Central memory CD8-positive, alpha-beta T cell (primary cell): ENCODE measurements around the gene DENND4A.
A peak's percentile ranks its signal among the peaks of the same experiment; 100 is the strongest.

Source experiments
- ATAC-seq: fragments of 150-1000 bp; cut with Tn5 transposase; replicated peaks from 2 replicates; pipeline ENCODE4 v1.10.0; 2022; ENCODE audit warnings: mild to moderate bottlenecking, moderate FRiP score, moderate number of reproducible peaks; ENCODE audit not compliant: poor library complexity, severe bottlenecking; ENCODE audit errors: extremely low read depth
- DNase-seq, 2 donors: peaks; one replicate each; pipeline ENCODE4 v3.0.0; 2021; ENCODE audit warnings: low spot score in 2 of 2
- H3K27ac Mint-ChIP-seq: one replicate; pipeline ENCODE4 v1.8.0; 2022; ENCODE audit warnings: low read depth, mild to moderate bottlenecking, moderate library complexity, mixed read lengths
- H3K27me3 Mint-ChIP-seq: one replicate; pipeline ENCODE4 v1.8.0; 2022; ENCODE audit warnings: mixed read lengths
- H3K36me3 Mint-ChIP-seq: one replicate; pipeline ENCODE4 v1.8.0; 2022; ENCODE audit warnings: mild to moderate bottlenecking, moderate library complexity, mixed read lengths; ENCODE audit not compliant: insufficient read depth
- H3K4me1 Mint-ChIP-seq: one replicate; pipeline ENCODE4 v1.8.0; 2022; ENCODE audit warnings: mixed read lengths
- H3K4me3 Mint-ChIP-seq: one replicate; pipeline ENCODE4 v1.8.0; 2022; ENCODE audit warnings: mild to moderate bottlenecking, moderate library complexity, mixed read lengths
- H3K9me3 Mint-ChIP-seq: one replicate; pipeline ENCODE4 v1.8.0; 2022; ENCODE audit warnings: mixed read lengths

DENND4A gene

DNA sequence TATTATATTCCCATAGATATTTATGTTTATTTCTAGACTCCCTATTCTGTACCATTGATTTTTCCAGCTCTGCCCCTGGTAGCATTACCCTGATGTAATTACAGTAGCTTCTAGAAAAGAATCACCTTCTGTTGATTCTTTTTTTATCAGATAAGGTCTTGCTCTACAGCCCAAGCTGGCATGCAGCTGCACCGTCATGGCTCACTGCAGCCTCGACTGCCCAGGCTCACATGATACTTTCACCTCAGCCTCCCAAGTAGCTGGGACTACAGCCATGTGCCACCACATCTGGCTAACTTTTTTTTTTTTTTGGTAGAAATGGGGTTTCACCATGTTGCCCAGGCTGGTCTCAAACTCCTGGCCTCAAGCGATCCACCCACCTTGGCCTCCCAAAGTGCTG is 128.6 kb downstream of the DENND4A start:
- DNase-seq (no peak), ATAC-seq (no peak)
- H3K27me3 Mint-ChIP-seq = no peaks in the 10 kb centered on the region
- no peaks in the 10 kb centered on the region for H3K4me1 Mint-ChIP-seq
- H3K27ac Mint-ChIP-seq = no peak overlapping the region
- H3K9me3 Mint-ChIP-seq = no peaks in the 10 kb centered on the region
- peaks cover 63% of the 10 kb centered on the region for H3K36me3 Mint-ChIP-seq
- no peak overlapping the region for H3K4me3 Mint-ChIP-seq

DNA sequence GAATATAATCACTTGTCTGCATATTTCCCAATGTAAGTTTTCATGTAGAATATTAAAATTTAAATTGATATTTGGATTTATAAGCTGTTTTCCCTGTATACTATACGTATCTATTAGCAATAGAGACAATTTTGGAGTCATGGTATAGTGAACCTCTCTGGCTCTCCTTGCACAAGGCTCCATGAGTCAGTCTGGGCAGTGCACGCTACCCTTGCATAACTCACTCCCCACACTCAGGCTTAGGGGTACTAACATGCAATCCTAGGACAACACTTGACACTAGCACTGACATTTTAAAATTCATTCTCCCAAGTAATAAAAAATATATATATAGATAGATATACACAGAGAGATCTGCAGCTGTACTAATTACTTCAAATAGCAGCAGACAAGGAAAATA is 131.2 kb downstream of the DENND4A start:
- DNase-seq (no peak), ATAC-seq (no peak)
- H3K9me3 Mint-ChIP-seq = no peaks in the 10 kb centered on the region
- H3K27me3 Mint-ChIP-seq = no peaks in the 10 kb centered on the region
- H3K4me1 Mint-ChIP-seq = no peaks in the 10 kb centered on the region
- no peak overlapping the region for H3K4me3 Mint-ChIP-seq
- no peak overlapping the region for H3K27ac Mint-ChIP-seq
- H3K36me3 Mint-ChIP-seq = peaks cover 55% of the 10 kb centered on the region

DNA sequence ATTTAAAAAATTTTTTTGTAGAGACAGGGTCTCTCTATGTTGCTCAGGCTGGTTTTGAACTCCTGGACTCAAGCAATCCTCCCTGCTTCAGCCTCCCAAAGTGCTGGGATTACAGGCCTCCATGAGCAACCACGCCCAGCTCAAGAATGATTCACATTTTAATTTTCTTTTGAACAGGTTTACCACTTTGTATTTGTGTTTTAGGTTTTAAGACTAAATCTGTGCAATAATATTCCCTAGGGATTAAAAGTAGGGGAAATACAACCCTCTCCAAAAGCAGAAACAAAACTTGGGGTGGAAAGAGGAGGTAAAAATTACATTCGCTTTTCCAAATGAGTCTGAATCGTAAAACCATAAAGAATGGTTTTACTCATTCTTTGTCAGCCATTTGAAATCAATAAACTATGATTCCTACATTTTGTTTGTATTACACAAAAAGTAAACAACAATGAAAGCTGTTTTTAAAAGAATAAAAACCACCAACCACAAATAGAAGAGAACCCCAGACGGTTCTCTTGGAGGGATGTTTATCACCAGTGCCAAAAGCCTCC is 132.5 kb downstream of the DENND4A start:
- Mint-ChIP-seq H3K27ac (peak overlapping the region; percentile 32), H3K9me3 (no peaks in the 10 kb centered on the region), H3K27me3 (no peaks in the 10 kb centered on the region), H3K4me1 (no peaks in the 10 kb centered on the region), H3K36me3 (peaks cover 49% of the 10 kb centered on the region), H3K4me3 (no peak overlapping the region)
- no peak for ATAC-seq
- no peak for DNase-seq

DNA sequence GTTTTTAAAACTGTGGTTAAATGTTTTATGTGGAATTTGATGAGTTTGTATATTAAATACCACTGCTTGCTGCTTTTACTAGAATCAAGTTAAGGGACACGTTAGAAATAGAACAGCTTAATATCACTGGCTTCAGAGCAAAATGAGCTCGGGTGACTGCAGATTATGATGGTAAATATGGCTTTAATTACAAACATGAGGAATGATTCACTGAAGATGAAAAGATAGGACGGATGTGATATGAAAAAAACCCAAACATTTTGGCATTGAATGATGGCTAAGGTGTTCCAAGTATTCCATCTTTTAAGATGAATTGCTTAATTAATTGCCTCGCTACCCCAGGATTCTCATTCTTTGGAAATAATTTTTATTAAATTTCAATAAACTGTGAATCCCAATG is 136.6 kb downstream of the DENND4A start:
- H3K27ac Mint-ChIP-seq = no peak overlapping the region
- H3K4me3 Mint-ChIP-seq = no peak overlapping the region
- peaks cover 40% of the 10 kb centered on the region for H3K36me3 Mint-ChIP-seq
- no peaks in the 10 kb centered on the region for H3K27me3 Mint-ChIP-seq
- ATAC-seq (no peak), DNase-seq (no peak)
- H3K9me3 Mint-ChIP-seq = no peaks in the 10 kb centered on the region
- peaks cover 3% of the 10 kb centered on the region for H3K4me1 Mint-ChIP-seq

DNA sequence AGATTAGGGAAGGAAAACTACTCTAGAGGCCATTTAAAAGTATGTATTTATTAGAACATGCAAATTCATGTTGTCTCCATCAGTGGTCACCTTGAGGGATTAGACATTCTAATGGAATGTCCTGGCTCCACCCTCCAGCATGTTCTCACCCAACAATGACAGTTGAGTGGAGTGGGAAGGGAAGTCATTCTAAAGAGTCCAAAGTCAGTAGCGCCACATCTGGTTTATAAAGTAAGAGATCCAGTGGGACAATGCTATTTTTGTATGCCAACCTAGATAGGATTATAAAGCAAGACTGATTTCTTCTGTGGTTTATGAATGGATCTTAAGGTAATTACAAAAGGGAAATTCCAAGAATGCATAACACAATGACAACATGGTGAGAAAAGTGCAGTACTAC is 137.1 kb downstream of the DENND4A start:
- Mint-ChIP-seq H3K36me3 (peaks cover 37% of the 10 kb centered on the region), H3K27me3 (no peaks in the 10 kb centered on the region), H3K4me3 (no peak overlapping the region), H3K9me3 (no peaks in the 10 kb centered on the region), H3K27ac (no peak overlapping the region), H3K4me1 (peaks cover 7% of the 10 kb centered on the region)
- DNase-seq (no peak), ATAC-seq (no peak)

DNA sequence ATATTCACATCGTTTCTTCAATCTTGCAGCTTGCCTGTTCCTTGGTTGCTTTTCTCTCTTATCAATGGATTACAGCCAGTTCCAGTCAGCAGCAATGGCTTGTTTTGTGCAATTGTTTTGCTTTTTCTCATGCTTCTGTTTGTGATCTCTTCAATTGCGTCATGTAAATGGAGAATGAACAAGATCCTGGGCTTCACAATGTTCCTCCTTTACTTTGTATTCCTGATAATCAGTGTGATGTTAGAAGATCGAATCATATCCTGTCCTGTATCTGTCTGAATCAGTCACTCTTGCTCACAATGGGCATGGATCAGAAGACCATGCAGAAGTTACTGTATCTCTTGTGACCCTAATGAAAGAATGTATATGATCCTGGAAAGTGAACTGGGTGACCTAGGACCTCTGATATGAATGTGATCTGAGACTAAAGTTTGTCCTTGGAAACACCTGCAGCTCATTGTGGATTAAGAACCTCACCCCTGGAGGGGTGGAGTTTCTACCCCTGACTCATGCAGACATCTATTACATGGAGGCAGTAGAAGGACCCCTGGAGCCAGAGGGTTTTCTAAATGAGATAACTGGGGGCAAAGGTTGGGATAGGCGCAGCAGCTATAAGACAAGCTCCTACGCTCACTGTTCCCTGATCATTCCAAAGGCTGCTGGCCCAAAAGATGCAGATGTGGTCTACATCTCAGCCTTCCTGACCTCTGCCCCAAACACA is 138.1 kb downstream of the DENND4A start:
- DNase-seq (no peak), ATAC-seq (no peak)
- no peak overlapping the region for H3K27ac Mint-ChIP-seq

DNA sequence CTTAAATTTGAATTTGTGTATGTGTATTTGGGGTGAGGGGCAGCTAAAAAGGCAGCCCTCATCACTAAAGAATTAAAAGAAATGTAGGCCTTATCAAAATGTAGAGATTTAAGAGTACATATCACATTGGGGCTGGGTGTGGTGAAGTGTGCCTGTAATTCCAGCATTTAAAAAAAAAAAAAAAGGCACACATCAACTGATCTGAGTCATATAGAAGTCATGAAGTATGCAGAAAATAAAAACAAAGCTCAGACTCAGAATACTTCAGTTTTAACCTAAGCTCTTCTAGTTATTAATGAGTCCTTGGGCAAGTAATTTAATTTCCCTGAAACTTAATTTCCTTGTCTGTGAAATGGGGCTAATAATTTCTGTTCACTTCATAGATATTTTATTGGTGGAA is 138.8 kb downstream of the DENND4A start:
- Mint-ChIP-seq H3K36me3 (peaks cover 31% of the 10 kb centered on the region), H3K4me1 (peaks cover 8% of the 10 kb centered on the region), H3K27ac (peak overlapping the region; percentile 36), H3K9me3 (no peaks in the 10 kb centered on the region), H3K4me3 (no peak overlapping the region), H3K27me3 (no peaks in the 10 kb centered on the region)
- ATAC-seq (no peak), DNase-seq (no peak)

More for the DNA sequence above, 138.1 kb downstream of the DENND4A start:
- no peaks in the 10 kb centered on the region for H3K9me3 Mint-ChIP-seq
- H3K36me3 Mint-ChIP-seq = peaks cover 34% of the 10 kb centered on the region
- no peak overlapping the region for H3K4me3 Mint-ChIP-seq
- no peaks in the 10 kb centered on the region for H3K27me3 Mint-ChIP-seq
- peaks cover 8% of the 10 kb centered on the region for H3K4me1 Mint-ChIP-seq

DNA sequence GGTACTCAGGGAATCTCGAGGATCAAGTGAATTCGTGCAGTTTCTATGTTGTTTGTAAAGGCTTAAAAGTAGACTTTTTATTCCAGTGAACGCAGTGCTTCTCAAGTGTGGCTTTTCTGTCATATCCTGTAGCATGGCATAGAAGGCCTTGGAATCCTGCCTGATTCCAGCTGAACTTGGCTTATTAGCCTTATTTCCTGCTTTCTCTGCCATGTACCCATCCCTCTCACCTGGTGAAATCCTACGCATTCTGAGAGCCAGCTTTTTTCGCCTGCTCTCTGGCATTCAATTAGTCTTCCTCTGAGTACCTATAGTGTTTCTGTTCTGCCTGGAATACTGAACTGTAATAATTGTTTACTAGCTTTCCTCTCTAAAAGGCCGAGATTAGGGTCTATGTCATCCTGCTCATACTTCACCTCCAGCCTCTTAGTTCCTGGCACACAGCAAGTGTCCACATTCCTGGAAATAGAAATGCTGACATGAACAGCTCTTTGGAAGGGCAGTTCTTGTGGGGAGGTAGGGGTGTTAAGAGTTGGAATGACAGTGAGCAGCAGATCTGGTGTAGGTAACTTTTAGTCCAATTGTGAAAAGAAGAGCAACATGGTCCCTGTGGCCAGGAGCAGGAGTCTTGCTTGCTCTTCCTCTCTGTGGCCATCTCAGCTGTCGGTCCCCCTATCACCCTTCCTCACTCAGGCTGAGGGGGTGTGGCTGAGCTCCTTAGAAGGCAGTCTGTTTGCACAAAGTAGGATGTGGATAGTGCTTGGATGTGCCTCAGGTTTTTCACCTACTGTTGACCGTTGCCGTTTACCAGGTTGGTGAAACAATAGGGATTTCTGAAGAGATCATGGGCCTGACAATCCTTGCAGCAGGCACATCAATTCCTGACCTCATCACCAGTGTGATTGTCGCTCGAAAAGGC is 140.0 kb downstream of the DENND4A start:
- DNase-seq (no peak), ATAC-seq (no peak)
- Mint-ChIP-seq H3K36me3 (peaks cover 25% of the 10 kb centered on the region), H3K4me1 (peaks cover 8% of the 10 kb centered on the region), H3K27ac (peak overlapping the region; percentile 1), H3K27me3 (no peaks in the 10 kb centered on the region), H3K9me3 (no peaks in the 10 kb centered on the region), H3K4me3 (no peak overlapping the region)

DNA sequence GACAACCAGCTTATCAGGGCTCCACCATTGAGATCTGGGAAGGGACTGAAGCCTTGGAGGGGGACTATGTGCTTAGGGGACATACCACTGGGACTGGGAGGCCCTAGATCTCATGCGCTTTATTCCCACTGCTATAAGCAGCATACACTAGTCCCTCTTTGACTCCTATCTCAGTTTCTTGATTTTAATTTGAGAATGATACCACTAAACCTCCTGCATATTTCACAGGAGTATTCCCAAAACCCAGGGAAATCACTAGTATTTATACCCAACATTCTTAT is 141.1 kb downstream of the DENND4A start:
- DNase-seq (no peak), ATAC-seq (no peak)
- Mint-ChIP-seq H3K27me3 (no peaks in the 10 kb centered on the region), H3K36me3 (peaks cover 27% of the 10 kb centered on the region), H3K4me1 (peaks cover 14% of the 10 kb centered on the region), H3K4me3 (no peak overlapping the region), H3K27ac (no peak overlapping the region), H3K9me3 (no peaks in the 10 kb centered on the region)

DNA sequence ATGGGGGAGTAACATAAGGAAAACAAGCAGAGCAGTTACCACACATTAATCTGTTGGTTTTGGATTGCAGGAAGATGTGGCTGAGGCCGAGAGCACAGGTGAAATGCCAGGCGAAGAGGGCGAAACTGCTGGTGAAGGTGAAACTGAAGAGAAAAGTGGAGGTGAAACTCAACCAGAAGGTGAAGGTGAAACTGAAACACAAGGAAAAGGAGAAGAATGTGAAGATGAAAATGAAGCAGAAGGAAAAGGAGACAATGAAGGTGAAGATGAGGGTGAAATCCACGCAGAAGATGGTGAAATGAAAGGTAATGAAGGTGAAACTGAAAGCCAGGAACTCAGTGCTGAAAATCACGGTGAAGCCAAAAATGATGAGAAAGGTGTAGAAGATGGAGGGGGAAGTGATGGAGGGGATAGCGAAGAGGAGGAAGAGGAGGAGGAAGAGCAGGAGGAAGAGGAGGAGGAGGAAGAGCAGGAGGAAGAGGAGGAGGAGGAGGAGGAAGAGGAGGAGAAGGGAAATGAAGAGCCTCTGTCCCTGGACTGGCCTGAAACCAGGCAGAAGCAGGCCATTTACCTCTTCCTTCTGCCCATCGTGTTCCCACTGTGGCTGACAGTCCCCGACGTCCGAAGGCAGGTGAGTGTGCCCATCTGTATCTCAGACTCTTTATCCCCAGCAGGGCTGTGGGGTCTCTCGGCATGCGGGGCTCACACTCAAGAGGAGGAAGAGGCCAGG is 141.6 kb downstream of the DENND4A start:
- H3K27ac Mint-ChIP-seq = peak overlapping the region; percentile 45
- no peak for DNase-seq
- ATAC-seq = no peak
- peaks cover 27% of the 10 kb centered on the region for H3K36me3 Mint-ChIP-seq
- H3K4me3 Mint-ChIP-seq = no peak overlapping the region
- H3K9me3 Mint-ChIP-seq = no peaks in the 10 kb centered on the region
- H3K27me3 Mint-ChIP-seq = no peaks in the 10 kb centered on the region
- H3K4me1 Mint-ChIP-seq = peaks cover 14% of the 10 kb centered on the region

DNA sequence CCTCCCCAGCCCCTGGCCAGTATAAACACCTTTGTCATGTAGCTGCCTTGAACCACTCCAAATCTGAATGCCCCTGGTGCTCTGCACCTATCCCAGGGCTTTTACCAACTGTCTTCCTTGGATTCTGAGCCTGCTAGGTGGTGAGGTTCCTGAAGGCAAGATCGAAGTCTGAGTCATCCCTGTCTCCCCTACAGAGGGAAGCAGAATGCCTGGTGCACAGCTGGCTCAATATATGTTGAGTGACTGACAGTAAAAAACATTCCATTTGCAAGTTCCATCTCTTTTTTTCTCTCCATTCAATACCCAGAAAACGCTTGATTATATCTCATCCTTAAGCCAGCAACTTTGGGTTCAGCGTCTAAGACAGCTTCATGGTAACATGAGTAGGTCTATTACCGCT is 145.6 kb downstream of the DENND4A start:
- Mint-ChIP-seq H3K4me1 (peaks cover 14% of the 10 kb centered on the region), H3K27me3 (no peaks in the 10 kb centered on the region), H3K27ac (no peak overlapping the region), H3K4me3 (no peak overlapping the region), H3K9me3 (no peaks in the 10 kb centered on the region), H3K36me3 (peaks cover 12% of the 10 kb centered on the region)
- DNase-seq (no peak), ATAC-seq (no peak)

DNA sequence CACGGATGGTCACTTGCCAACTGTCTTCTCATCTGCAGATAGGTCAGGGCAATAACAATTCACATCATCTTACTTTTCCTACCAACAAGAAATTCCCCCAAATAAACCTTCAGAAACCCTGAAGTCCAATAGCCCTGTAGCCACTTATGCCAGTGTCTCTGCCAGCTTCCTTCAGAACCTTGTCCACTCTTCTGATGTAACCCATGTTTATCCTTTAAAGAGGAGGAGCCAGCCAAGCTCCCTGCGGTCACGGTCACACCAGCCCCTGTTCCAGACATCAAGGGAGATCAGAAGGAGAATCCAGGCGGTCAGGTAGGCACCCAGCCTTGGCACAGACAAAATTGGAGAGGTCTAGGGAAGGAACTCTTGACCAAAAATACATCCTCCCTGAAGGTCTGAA is 146.7 kb downstream of the DENND4A start:
- H3K9me3 Mint-ChIP-seq = no peaks in the 10 kb centered on the region
- no peaks in the 10 kb centered on the region for H3K27me3 Mint-ChIP-seq
- peaks cover 9% of the 10 kb centered on the region for H3K36me3 Mint-ChIP-seq
- no peak for DNase-seq
- H3K4me1 Mint-ChIP-seq = peaks cover 10% of the 10 kb centered on the region
- no peak overlapping the region for H3K4me3 Mint-ChIP-seq
- ATAC-seq = no peak
- no peak overlapping the region for H3K27ac Mint-ChIP-seq
